HG03442 (cell line): Measurements from ENCODE around the gene PKN2.
"Not testable (repeated sequence)": the region's sequence is repeated elsewhere in the genome, so short reads cannot be mapped to it uniquely, and the experiment has no call there.

Experiments used
- ATAC-seq: cut with Tn5 transposase; IDR thresholded peaks from one replicate; pipeline ENCODE4 v1.9.1; 2021; ENCODE audit warnings: mild to moderate bottlenecking, moderate library complexity; ENCODE audit not compliant: unreplicated experiment

The PKN2 gene

DNA sequence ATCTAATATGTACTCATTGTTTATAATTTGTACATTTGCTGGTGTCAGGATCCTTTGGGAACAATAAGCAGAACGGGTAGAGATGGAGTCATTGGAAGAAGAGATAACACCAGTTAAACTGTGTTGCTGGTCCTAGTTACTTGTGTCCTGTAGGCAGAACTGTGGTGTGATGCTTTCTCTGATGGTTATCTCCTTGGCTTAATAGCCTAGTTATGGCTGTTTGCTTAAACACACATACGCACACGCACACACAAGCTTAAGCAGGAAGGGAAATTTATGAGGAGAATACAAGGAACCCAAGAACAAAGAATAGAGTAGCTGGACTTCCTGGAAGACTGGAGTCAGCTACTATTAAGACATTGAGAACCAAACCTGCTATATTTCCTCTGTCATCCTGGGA, 5.7 kb upstream of the PKN2 start:
- ATAC-seq, result no peak

DNA sequence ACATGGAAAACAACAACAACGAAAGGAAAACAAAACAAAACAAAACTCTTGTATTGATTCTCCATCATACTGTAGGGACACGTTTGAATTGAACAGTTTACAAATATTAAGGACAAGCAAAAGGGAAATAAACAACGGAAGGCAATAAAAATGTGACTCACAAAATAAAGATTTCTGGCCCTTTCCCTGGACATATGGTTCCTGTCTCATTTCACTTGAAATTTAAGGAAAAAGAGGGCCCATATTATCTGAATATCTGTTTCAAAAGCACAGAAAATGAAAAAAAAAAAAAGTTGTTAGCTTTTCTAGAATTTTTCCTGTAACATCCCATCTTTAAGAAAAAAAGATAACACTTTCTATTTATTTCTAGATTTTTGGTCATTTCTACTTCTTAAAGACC, 3.6 kb upstream of the PKN2 start:
- ATAC-seq, result no peak

- ATAC-seq, result no peak
Measured at GRCh38 chr1:88680911-88681622, 3.0 kb upstream of the PKN2 start.

DNA sequence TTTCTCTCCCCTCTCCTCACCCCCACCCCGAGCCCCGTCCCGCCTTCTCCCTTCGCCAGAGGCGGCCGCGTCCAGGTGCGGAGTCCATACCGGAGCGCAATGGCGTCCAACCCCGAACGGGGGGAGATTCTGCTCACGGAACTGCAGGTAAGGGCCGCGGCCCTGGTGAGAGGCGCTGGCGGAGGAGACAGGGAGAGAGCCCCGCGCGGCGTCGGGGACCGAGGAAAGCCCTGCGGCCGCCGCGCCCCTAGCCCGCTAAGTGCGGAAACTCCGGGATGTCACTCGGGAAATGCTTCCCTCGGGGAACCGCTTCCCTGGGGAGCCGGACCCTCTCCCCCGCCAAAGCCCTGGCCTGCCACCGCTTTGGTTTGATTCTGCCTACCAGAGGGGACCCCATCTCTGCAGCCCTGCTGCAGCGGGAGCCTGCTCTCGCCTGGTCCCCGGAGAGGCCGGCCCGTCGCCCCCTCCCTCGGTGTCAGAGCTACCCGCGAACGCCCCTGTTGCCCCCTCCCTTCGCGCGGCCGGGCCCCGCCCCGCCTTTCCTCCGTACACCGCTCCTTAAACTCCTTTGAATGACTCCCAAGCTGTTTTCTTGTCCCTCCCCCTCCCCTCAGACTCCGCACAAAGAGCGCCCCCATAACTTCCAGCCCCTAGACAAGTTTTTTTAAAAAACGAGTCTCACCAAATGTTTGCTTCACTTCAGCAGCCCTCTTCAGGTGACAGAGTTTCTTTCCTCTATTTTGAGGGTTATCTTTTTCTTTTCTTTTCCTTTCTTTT, 597 bp downstream of the PKN2 start:
- peak; percentile 36 for ATAC-seq

DNA sequence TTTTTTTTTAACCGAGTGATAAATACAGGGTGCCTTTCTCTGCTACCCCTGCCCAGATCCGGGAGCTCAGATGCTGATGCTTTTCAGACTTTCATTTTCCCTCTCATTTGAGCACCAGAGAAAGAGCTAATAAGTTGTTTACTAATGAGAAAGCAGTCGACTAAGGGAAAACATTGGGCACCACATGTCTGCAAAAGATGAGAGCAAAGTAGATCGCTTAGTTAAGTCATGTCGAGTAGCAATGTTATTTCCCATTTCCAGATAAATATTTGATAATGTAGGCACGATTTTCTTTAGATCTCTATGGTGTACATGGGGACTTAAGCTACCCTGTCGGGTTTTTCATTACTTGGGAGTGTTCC, 1.2 kb downstream of the PKN2 start:
- no peak for ATAC-seq

GRCh38 chr1:88691540-88691939, 7.5 kb downstream of the PKN2 start:
- no peak for ATAC-seq

GRCh38 chr1:88695781-88696180, 11.7 kb downstream of the PKN2 start:
- ATAC-seq, result no peak

DNA sequence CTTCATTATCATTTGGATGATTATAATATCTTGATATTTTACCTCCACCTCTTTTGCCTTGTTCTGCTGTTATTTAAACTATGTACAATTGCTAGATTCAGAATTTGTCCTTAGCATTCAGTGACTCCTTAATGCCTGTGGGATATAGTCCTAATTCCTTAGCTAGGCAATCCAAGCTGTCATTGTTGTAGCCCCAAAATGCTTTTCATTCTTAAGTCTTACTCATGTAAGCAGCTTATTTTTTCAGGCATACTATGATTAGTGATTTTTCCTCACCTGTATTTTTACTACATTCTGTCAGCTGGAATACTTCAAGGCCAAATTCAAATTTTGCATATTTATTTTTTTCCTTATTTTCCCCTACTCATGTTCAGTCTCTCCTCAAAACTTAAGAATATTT, 13.4 kb downstream of the PKN2 start:
- ATAC-seq, result no peak

DNA sequence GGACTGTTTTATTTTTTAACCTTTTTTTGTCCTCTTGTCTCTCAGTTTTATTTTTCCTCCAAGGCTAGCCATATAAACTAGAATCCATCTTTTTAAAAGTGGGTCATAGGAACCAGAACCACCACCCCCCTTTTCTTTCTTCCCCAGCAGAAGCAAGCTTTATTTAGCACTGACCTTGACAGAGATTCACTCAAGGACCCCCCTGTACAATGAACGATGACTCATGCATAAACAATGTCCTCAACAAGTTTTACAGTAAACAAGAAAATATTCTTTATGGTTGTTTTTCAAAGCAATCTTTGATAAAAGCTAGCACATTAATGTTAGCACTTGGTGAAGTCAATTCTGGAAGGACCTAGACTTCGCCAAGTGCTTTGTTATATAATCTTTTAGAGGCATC, 14.1 kb downstream of the PKN2 start:
- no peak for ATAC-seq

DNA sequence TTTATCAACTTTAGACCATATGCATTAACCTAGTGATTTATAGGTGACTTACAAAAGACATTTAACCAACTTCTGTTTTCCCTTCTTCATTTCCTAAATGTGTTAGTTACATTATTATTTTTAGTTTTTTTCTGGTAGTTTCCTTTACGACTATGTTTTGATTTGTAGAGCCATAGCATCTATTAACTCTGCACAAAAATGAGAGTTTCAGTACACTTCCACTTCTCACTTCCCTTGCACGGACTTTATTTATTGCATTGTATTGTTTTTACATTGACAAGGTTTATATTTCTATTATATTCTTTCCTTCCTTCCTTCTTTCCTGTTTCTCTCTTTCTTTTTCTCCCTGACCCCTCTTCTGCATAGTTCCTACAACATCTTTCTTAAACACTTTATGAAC, 14.7 kb downstream of the PKN2 start:
- no peak for ATAC-seq

DNA sequence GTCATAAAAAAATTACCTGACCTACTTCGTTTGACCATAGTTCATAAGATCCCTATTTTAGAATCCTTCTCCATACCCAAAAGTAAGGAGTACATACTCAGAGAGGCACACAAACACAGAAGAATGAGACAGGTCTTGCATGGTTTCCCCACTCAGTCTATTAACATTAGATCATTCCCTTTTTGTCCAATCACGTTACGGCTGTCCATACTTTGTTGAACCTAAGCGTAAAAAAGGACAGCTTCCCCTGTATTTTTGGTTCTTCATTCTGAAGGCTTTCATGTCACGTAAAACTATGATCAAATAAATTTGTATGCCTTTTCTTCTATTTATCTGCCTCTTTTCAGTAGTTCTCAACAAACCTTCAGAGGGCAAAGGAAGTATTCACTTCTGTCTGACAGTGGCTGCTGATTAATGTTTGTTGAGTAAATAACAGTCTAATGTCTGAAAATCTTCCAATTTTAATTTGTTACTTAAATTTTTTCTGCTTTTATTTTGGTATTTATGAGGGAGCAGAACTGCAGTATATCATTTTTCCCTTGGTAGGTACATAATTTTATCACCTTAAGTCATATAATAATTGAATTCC, 16.4 kb downstream of the PKN2 start:
- no peak for ATAC-seq

- ATAC-seq, result peak; percentile 88
Measured at GRCh38 chr1:88701275-88701674, 17.2 kb downstream of the PKN2 start.

GRCh38 chr1:88701793-88702192, 17.7 kb downstream of the PKN2 start:
- ATAC-seq, result not testable (repeated sequence)

DNA sequence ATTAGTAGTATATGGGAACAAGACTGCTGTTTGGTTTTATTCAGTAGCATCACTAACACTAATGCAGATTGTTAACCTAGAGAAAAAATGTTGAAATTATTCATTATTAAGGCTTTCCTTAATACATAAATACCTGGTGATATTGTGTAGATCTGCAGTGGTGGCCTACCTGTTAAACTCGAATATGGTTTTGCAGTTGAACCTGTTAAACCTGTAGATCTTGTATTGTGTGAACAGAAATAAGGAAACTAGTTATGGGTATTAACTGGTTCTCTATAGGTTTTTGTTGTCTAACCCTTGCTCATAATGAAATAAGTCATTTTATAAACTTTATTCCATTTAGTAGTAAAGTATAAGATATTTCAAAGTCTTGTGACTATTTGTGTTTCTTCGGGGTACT, 23.9 kb downstream of the PKN2 start:
- no peak for ATAC-seq

DNA sequence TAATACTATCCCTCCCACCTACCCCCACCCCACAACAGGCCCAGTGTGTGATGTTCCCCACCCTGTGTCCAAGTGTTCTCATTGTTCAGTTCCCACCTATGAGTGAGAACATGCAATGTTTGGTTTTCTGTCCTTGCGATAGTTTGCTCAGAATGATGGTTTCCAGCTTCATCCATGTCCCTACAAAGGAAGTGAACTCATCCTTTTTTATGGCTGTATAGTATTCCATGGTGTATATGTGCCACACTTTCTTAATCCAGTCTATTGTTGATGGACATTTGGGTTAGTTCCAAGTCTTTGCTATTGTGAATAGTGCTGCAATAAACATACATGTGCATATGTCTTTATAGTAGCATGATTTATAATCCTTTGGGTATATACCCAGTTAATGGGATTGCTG, 28.8 kb downstream of the PKN2 start:
- not testable (repeated sequence) for ATAC-seq

- ATAC-seq, result not testable (repeated sequence)
Measured at GRCh38 chr1:88716571-88716970, 32.5 kb downstream of the PKN2 start.

- no peak for ATAC-seq
Measured at GRCh38 chr1:88722492-88722891, 38.4 kb downstream of the PKN2 start.

DNA sequence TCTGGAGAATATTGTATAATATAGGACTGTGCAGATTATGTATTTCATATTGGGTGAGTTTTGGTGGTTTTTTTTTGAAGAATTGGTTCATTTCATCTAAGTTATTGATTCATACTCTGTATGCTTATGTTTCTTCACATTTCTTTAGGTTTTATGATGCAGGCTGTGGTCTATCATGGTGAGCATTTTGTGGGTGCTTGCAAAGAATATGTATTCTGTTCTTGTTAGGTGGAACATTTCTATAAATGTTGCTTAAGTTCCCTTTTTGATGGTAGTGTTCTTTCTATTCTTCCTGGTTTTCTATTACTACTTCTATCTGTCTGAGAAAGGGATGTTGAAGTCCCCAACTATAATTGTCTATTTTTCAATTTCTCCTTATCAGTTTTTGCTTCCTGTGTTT, 42.6 kb downstream of the PKN2 start:
- no peak for ATAC-seq

GRCh38 chr1:88727205-88727604, 43.1 kb downstream of the PKN2 start:
- ATAC-seq, result no peak

DNA sequence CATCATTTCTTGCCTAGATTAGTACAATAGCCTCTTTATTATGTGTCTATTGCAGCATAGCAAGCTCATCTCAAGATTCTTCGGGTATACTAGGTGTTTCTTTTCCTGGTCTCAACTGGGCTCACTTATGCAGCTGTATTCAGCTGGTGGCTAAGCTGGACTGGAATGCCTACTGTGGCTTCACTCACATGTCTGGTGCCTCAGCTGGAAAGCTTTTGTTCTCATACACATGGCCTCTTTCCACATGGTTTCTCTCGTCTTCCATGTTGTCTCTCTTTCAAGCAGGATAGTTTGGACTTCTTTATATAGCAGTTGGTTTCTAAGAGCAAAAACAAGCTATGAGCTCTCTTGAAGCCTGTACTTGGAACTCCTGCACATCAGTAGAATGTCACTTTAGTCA, 45.2 kb downstream of the PKN2 start:
- ATAC-seq, result no peak

- no peak for ATAC-seq
Measured at GRCh38 chr1:88730132-88730675, 46.1 kb downstream of the PKN2 start.

GRCh38 chr1:88730995-88731394, 46.9 kb downstream of the PKN2 start:
- no peak for ATAC-seq
